Body of pancreas (tissue), 4 donors: Measurements from ENCODE around the gene SNTG2. TPM values are rescaled to one million over a fixed set of nuclear protein-coding genes. Genes with fewer than 3 reads are reported as not detected.
A peak's percentile ranks its signal among the peaks of the same experiment; 100 is the strongest.
"Not testable (repeated sequence)": the region's sequence is repeated elsewhere in the genome, so short reads cannot be mapped to it uniquely, and the experiment has no call there.

Experiments
- ATAC-seq: fragments of 150-250 bp; one replicate; pipeline ENCODE4 v1.9.1; 2016
- DNase-seq, 4 donors: peaks; one replicate each; pipeline ENCODE4 v3.0.0-alpha.2; 2019
- H3K27ac ChIP-seq, 4 donors: fragments of 200-600 bp; sonication (generic); 1 replicate in 3 of 4; 2 replicates in 1 of 4; pipeline versions ENCODE4 v1.5.1 to v1.6.1; 2016 to 2019; ENCODE audit warnings: mild to moderate bottlenecking in 1 of 4, mixed read lengths in 1 of 4, moderate library complexity in 1 of 4
- H3K27me3 ChIP-seq, 2 donors: fragments of 200-600 bp; sonication (generic); one replicate each; pipeline ENCODE4 v1.6.0; 2016; ENCODE audit warnings: mild to moderate bottlenecking in 1 of 2
- H3K36me3 ChIP-seq, 2 donors: fragments of 200-600 bp; sonication (generic); replicated peaks in 1 of 2; 2 replicates each; pipeline ENCODE4 v1.5.1; 2016; ENCODE audit warnings: low read depth in 2 of 2; ENCODE audit not compliant: insufficient read depth in 1 of 2
- H3K4me1 ChIP-seq: fragments of 200-600 bp; sonication (generic); one replicate; pipeline ENCODE4 v1.6.0; 2016
- H3K4me3 ChIP-seq, 2 donors: fragments of 200-600 bp; sonication (generic); 1 replicate in 1 of 2; 2 replicates in 1 of 2; pipeline ENCODE4 v1.5.1; 2016 to 2019
- H3K9me3 ChIP-seq, 3 donors: fragments of 200-600 bp; sonication (generic); 1 replicate in 2 of 3; 2 replicates in 1 of 3; pipeline ENCODE4 v1.5.1; 2016
- POLR2A ChIP-seq, 3 donors: fragments of 450-650 bp; IDR thresholded peaks; one replicate each; pipeline ENCODE4 v1.6.1; 2016; ENCODE audit warnings: antibody characterized with exemption in 3 of 3, mild to moderate bottlenecking in 2 of 3
- WGBS, 2 donors: methylation state at CpG; one replicate each; pipeline ENCODE4 v1.1.5; 2017; 5-methylcytosine and 5-hydroxymethylcytosine counted together
- intact Hi-C: fragments of 100-400 bp; cut with DNase I; formaldehyde crosslinking; loops from one replicate; pipeline ENCODE4 v1.15.1; 2023
- total RNA-seq, 2 donors: library from RNA; depleted of rRNA; stranded (reverse); fragments of >200 nt; gene quantifications; one replicate each; pipeline ENCODE4 v1.1.0, GENCODE V29; 2016
- TF ChIP-seq, protein P1 (sequence below), 7 experiments: fragments of 450-650 bp in 4 of 7; fragments of 200-600 bp in 3 of 7; sonication (generic) in 3 of 7; IDR thresholded peaks; one replicate each; pipeline ENCODE4 v1.5.1; 2016 to 2019; ENCODE audit warnings: antibody characterized with exemption in 7 of 7

SNTG2 gene
- total RNA-seq, 2 donors from 2014 or later = 11.9 to 18.7 TPM

DNA sequence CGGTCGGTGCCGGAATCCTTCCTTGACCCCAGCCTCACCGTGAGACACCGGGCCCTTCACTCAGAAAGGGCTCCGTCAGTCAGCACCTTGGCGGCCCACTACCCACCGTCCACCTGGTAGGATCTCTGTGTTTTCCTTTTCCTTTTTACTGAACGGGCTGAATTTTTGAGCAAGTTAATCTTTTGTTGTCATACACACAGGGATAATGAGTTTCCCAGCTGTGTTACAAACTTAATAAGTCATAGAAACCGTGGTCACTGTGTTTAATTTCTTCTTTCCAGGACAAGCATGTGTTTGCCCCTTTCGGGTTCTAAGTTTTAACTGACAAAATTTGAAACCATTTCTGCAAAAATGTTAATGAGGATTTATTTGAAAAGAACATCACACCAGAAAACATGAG is 423.6 kb downstream of the SNTG2 start:
- Histone ChIP-seq H3K36me3 (no peaks in the 10 kb centered on the region), H3K9me3 (no peaks in the 10 kb centered on the region), H3K4me1 (peaks cover 21% of the 10 kb centered on the region), H3K4me3 (no peak overlapping the region), H3K27me3 (no peaks in the 10 kb centered on the region), H3K27ac (no peak overlapping the region)
- 85 to 89% methylated on average over 11 of the region's 11 CpGs for WGBS, 2 donors
- intact Hi-C loops = no loop called here
- DNase-seq = no peak
- TF ChIP-seq, protein P1, sequence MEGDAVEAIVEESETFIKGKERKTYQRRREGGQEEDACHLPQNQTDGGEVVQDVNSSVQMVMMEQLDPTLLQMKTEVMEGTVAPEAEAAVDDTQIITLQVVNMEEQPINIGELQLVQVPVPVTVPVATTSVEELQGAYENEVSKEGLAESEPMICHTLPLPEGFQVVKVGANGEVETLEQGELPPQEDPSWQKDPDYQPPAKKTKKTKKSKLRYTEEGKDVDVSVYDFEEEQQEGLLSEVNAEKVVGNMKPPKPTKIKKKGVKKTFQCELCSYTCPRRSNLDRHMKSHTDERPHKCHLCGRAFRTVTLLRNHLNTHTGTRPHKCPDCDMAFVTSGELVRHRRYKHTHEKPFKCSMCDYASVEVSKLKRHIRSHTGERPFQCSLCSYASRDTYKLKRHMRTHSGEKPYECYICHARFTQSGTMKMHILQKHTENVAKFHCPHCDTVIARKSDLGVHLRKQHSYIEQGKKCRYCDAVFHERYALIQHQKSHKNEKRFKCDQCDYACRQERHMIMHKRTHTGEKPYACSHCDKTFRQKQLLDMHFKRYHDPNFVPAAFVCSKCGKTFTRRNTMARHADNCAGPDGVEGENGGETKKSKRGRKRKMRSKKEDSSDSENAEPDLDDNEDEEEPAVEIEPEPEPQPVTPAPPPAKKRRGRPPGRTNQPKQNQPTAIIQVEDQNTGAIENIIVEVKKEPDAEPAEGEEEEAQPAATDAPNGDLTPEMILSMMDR (IDR thresholded peaks at IDR 0.05) = no peak
- no peak for TF ChIP-seq POLR2A (IDR thresholded peaks at IDR 0.05)
- ATAC-seq = no peak

DNA sequence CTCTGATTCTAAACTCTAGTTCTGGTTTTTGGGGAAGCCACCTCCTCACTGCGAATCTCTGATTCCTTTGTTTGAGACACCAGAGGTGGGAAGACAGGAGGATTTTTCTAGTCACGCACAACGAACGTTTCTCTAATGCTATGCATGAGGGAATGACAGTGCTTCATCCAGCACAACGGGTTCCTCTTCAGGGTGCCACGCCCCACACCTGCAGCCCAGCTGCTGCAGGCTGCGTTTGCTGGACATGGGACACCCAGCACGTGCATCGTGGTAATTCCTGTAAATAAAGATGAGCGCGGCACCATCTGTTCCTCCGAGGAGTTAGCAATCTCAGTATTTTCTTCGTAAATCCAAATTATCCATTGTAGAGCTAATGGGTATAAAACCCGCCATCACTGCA is 425.1 kb downstream of the SNTG2 start:
- Histone ChIP-seq H3K36me3 (no peaks in the 10 kb centered on the region), H3K27me3 (no peaks in the 10 kb centered on the region), H3K4me3 (no peak overlapping the region), H3K9me3 (no peaks in the 10 kb centered on the region), H3K4me1 (peaks cover 24% of the 10 kb centered on the region), H3K27ac (no peak overlapping the region)
- TF ChIP-seq, protein P1 (IDR thresholded peaks at IDR 0.05) = no peak
- TF ChIP-seq POLR2A (IDR thresholded peaks at IDR 0.05) = no peak
- ATAC-seq = no peak
- DNase-seq = no peak
- intact Hi-C loops = no loop called here
- WGBS, 2 donors = 91 to 92% methylated on average over 13 to 14 of the region's 14 CpGs

DNA sequence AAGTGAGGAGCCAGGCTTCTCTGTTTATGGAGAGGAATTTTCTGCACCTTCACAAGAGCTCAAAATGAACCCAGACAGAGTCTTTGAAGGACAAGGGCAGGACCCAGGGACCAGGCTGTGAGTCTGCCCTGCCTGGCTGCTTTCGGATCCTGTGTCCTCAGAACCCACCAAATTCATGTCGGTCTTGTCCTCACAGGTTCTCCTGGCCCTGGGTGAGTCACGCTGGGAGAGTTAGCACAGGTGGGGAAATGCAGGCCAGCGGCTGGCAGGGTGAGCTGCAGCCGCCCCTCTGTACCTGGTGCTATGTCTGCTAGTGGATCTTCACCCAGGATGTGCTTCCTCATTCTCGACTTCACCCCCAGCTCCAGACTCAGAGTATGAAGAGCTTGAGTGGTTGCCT is 426.8 kb downstream of the SNTG2 start:
- H3K36me3 ChIP-seq = no peaks in the 10 kb centered on the region
- DNase-seq = no peak
- H3K4me3 ChIP-seq = no peak overlapping the region
- H3K27ac ChIP-seq = no peak overlapping the region
- H3K27me3 ChIP-seq = no peaks in the 10 kb centered on the region
- 84 to 100% methylated on average over 2 to 6 of the region's 6 CpGs for WGBS, 2 donors
- no peaks in the 10 kb centered on the region for H3K9me3 ChIP-seq
- ATAC-seq = no peak
- TF ChIP-seq, protein P1 (IDR thresholded peaks at IDR 0.05) = no peak
- no peak for TF ChIP-seq POLR2A (IDR thresholded peaks at IDR 0.05)
- H3K4me1 ChIP-seq = peaks cover 12% of the 10 kb centered on the region
- intact Hi-C loops = no loop called here

DNA sequence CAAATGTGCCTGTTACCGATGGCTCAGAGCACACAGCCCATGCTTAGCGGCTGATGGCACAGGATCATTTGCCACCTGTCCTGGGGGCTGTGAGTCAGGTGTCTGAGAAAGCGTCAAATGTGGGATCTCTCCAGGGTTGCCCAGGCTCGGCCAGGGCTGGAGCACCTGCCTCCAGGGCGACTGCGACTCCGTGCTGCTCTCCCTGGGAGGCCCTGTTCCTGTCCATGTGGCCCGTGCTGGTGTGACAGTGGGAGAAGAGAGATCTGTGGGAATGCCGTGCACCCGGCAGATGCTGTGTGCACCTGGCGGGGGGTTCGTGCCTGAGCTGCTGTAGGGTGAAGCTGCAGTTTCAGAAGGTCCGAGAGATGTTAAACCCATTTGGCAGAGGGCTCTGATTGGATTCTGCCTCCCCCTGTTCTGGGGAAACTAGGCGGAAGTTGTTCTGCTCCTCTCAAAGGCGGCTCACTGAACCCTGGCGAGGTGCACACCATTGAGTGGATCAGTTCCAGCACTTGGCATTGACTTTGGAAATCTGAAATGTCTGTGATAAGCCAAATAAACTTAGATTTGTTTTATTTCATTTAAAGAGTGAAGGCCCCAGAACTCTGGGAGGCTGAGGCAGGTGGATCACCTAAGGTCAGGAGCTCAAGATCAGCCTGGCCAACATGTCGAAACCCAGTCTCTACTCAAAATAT is 428.0 kb downstream of the SNTG2 start:
- Histone ChIP-seq H3K27ac (no peak overlapping the region), H3K27me3 (no peaks in the 10 kb centered on the region), H3K4me3 (no peak overlapping the region), H3K9me3 (no peaks in the 10 kb centered on the region), H3K4me1 (peaks cover 12% of the 10 kb centered on the region), H3K36me3 (no peaks in the 10 kb centered on the region)
- no peak for TF ChIP-seq POLR2A (IDR thresholded peaks at IDR 0.05)
- TF ChIP-seq, protein P1 (IDR thresholded peaks at IDR 0.05) = no peak
- ATAC-seq (peak; percentile 71), DNase-seq (peak; percentile 31 to 55 (median 46))
- intact Hi-C loops = no loop called here
- WGBS, 2 donors = 46 to 53% methylated on average over 4 to 17 of the region's 17 CpGs

DNA sequence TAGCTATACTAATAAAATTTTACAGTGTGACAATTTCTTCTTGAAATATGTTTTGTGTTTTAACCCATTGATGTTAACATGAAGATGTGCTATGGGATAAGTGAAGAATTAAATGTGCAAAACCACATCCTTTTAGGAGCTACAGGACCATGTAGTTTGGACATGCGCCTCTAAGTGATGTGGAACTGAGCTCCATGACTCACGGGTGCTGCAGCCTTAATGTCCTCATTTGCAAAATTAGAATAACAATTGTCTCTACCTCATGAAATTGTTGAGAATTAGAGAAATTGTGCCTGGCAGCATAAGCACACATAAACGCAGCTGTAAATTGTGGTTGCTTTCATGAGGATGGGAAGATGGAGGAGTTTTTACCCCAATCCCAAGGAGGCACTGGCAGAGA is 431.0 kb downstream of the SNTG2 start:
- Histone ChIP-seq H3K36me3 (no peaks in the 10 kb centered on the region), H3K4me3 (no peak overlapping the region), H3K27ac (no peak overlapping the region), H3K27me3 (no peaks in the 10 kb centered on the region), H3K4me1 (peaks cover 12% of the 10 kb centered on the region), H3K9me3 (no peaks in the 10 kb centered on the region)
- WGBS, 2 donors = 81 to 91% methylated on average over 3 of the region's 3 CpGs
- no peak for ATAC-seq
- TF ChIP-seq POLR2A (IDR thresholded peaks at IDR 0.05) = no peak
- intact Hi-C loops = no loop called here
- DNase-seq = no peak

DNA sequence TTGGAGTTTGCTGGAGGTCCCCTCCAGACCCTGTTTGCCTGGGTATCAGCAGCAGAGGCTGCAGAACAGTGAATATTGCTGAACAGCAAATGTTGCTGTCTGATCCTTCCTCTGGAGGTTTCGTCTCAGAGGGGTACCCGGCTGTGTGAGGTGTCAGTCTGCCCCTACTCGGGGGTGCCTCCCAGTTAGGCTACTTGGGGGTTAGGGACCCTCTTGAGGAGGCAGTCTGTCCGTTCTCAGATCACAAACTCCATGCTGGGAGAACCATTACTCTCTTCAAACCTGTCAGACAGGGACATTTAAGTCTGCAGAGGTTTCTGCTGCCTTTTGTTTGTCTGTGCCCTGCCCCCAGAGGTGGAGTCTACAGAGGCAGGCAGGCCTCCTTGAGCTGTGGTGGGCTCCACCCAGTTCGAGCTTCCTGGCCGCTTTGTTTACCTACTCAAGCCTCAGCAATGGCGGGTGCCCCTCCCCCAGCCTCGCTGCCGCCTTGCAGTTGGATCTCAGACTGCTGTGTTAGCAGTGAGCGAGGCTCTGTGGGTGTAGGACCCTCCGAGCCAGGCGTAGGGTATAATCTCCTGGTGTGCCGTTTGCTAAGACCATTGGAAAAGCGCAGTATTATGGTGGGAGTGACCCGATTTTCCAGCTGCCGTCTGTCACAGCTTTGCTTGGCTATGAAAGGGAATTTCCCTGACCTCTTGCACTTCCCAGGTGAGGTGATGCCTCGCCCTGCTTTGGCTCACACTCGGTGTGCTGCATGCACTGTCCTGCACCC is 437.5 kb downstream of the SNTG2 start:
- DNase-seq, ATAC-seq, H3K27ac ChIP-seq, H3K4me1 ChIP-seq, H3K4me3 ChIP-seq, intact Hi-C loops, H3K36me3 ChIP-seq, H3K27me3 ChIP-seq, H3K9me3 ChIP-seq: not testable (repeated sequence)
- WGBS, 2 donors = 70 to 82% methylated on average over 17 to 18 of the region's 18 CpGs

DNA sequence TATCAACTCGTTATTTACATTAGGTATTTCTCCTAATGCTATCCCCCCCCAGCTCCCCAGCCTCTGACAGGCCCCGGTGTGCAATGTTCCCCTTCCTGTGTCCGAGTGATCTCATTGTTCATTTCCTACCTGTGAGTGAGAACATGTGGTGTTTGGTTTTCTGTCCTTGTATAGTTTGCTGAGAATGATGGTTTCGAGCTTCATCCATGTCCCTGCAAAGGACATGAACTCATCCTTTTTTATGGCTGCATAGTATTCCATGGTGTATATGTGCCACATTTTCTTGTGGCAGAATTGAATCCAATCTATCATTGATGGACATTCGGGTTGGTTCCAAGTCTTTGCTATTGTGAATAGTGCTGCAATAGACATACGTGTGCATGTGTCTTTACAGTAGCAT is 439.5 kb downstream of the SNTG2 start:
- H3K27me3 ChIP-seq, H3K9me3 ChIP-seq, H3K27ac ChIP-seq, H3K4me3 ChIP-seq, ATAC-seq, intact Hi-C loops, DNase-seq, H3K36me3 ChIP-seq: not testable (repeated sequence)
- WGBS, 2 donors = 84 to 90% methylated on average over 6 of the region's 6 CpGs
- peaks cover 28% of the 10 kb centered on the region for H3K4me1 ChIP-seq
